ENCODE data around the gene BCL6.

DNA sequence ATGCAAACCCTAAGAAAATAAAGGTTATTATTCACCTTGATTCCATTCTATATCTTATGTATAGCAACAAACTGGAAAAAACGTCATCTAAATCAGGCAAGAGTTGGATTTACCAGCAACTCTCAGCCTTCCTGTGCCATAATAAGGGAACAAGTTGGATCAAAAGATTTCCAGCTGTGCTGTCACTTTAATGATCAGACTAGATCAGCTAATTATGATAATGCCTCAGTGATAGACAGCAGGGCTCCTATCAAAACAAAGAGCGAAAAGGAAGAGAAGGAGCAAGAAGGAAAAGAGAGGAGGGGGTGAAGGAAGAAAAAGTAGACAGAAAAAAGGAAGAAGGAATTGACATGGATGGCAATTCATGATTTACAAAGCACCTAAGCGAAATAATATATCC, 36.7 kb upstream of the BCL6 start:
- TF ChIP-seq, protein P1, sequence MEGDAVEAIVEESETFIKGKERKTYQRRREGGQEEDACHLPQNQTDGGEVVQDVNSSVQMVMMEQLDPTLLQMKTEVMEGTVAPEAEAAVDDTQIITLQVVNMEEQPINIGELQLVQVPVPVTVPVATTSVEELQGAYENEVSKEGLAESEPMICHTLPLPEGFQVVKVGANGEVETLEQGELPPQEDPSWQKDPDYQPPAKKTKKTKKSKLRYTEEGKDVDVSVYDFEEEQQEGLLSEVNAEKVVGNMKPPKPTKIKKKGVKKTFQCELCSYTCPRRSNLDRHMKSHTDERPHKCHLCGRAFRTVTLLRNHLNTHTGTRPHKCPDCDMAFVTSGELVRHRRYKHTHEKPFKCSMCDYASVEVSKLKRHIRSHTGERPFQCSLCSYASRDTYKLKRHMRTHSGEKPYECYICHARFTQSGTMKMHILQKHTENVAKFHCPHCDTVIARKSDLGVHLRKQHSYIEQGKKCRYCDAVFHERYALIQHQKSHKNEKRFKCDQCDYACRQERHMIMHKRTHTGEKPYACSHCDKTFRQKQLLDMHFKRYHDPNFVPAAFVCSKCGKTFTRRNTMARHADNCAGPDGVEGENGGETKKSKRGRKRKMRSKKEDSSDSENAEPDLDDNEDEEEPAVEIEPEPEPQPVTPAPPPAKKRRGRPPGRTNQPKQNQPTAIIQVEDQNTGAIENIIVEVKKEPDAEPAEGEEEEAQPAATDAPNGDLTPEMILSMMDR (conservative IDR thresholded peaks at IDR 0.05) = no peak
- no peak for TF ChIP-seq ZFX (IDR thresholded peaks at IDR 0.05)
